ENCODE data around the gene JAKMIP1. TPM values are rescaled to one million over a fixed set of nuclear protein-coding genes. Genes with fewer than 3 reads are reported as not detected.

JAKMIP1 gene
- total and polyA plus RNA-seq, 2 of the 13 experiments (the other 11 are each of a cell fraction or from before 2014, with no cell fraction given): not detected

DNA sequence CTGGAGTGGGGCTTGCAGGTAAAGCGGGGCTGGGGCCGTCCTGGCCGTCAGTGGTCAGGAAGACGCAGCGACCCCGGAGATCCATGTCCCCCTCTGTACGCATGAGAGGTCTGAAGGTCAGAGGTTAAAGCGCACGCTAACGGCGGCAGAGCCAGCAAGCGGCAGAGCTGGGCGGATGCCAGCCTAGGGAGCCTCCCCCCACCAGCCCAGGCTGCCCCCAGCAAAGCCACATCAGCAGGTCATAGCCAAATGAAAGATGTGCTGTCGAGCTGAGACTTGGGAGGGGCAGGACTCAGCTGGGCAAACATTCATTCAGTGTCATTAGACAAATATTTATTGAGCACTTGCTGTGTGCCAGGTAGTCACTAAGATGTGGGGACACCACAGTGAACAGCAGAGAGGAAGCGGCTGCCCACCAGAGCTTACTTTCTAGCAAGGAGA, 593 bp upstream of the JAKMIP1 start:
- FAIRE-seq (no peak), ATAC-seq (peak; percentile 23), DNase-seq (ENCODE audit: low spot score) (peak; percentile 34)
- Histone ChIP-seq H4K20me1 (ENCODE audit: insufficient read depth, low read length) (no peaks in the 10 kb centered on the region), H3K9me3 (ENCODE audit: low read length) (peaks cover 5% of the 10 kb centered on the region; the same call in 1 of the 2 replicates), H3K9ac (ENCODE audit: insufficient read depth, low read depth, low read length) (no peak overlapping the region), H3K36me3 (replicated peaks in 1 of 2; ENCODE audit: control insufficient read depth in 1 of 2, insufficient read depth in 2 of 2, low read length in 2 of 2) (no peaks in the 10 kb centered on the region), H3K27ac (ENCODE audit: extremely low read length, insufficient read depth, low read length) (no peak overlapping the region), H3K4me2 (ENCODE audit: low read depth, low read length) (peak overlapping the region; percentile 63), H3K79me2 (ENCODE audit: insufficient read depth, low read length) (no peaks in the 10 kb centered on the region), H3K4me3 (replicated peaks in 1 of 3; ENCODE audit: insufficient read depth in 1 of 3, low read depth in 2 of 3, low read length in 3 of 3) (peak overlapping the region in 2 of 3 experiments; percentile 34 to 59; a peak in 4 of 6 replicates), H3K27me3 (ENCODE audit: control insufficient read depth in 1 of 2, insufficient read depth in 2 of 2, low read length in 2 of 2) (peaks cover 7 to 41% of the 10 kb centered on the region in 2 experiments), H3K4me1 (ENCODE audit: insufficient read depth, low read length) (0 out of 2 replicates have a peak, but pooled peaks cover 7% of the 10 kb centered on the region), H2AFZ (ENCODE audit: low read length) (no peak overlapping the region)
- CTCF ChIA-PET (ENCODE audit: low intra/inter-chr PET ratio, low total read pairs): no interaction called here
- TF ChIP-seq, protein P1, sequence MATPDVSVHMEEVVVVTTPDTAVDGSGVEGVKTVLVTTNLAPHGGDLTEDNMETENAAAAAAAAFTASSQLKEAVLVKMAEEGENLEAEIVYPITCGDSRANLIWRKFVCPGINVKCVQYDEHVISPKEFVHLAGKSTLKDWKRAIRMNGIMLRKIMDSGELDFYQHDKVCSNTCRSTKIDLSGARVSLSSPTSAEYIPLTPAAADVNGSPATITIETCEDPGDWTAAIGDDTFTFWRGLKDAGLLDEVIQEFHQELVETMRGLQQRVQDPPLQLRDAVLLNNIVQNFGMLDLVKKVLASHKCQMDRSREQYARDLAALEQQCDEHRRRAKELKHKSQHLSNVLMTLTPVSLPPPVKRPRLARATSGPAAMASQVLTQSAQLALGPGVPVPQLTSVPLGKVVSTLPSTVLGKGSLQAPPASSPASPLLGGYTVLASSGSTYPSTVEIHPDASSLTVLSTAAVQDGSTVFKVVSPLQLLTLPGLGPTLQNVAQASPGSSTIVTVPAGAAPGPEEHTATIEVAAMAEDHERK (CRISPR knock-in tag; IDR thresholded peaks at IDR 0.05; ENCODE audit: low read depth): no peak
- TF ChIP-seq FOSL2 (CRISPR knock-in tag; IDR thresholded peaks at IDR 0.05) (0 out of 2 replicates have a peak, but pooled peaks have one; percentile 13), SUZ12 (IDR thresholded peaks at IDR 0.05; ENCODE audit: low read depth, low read length) (no peak), NR2F2 (IDR thresholded peaks at IDR 0.05; ENCODE audit: borderline replicate concordance, low read depth) (no peak), SP5 (CRISPR knock-in tag; IDR thresholded peaks at IDR 0.05; ENCODE audit: borderline replicate concordance, low read depth) (peak; percentile 53; the same call in 1 of the 2 replicates), PHF20 (CRISPR knock-in tag; IDR thresholded peaks at IDR 0.05) (no peak), ZZZ3 (CRISPR knock-in tag; IDR thresholded peaks at IDR 0.05; ENCODE audit: borderline replicate concordance) (no peak), SIX1 (CRISPR knock-in tag; IDR thresholded peaks at IDR 0.05; ENCODE audit: borderline replicate concordance) (no peak), POLR2G (IDR thresholded peaks at IDR 0.05; ENCODE audit: low read depth, low read length) (no peak), RARA (CRISPR knock-in tag; IDR thresholded peaks at IDR 0.05) (no peak), CREB1 (IDR thresholded peaks at IDR 0.05) (no peak), CREB1 (CRISPR knock-in tag; IDR thresholded peaks at IDR 0.05) (no peak)
- TF ChIP-seq, protein P2, sequence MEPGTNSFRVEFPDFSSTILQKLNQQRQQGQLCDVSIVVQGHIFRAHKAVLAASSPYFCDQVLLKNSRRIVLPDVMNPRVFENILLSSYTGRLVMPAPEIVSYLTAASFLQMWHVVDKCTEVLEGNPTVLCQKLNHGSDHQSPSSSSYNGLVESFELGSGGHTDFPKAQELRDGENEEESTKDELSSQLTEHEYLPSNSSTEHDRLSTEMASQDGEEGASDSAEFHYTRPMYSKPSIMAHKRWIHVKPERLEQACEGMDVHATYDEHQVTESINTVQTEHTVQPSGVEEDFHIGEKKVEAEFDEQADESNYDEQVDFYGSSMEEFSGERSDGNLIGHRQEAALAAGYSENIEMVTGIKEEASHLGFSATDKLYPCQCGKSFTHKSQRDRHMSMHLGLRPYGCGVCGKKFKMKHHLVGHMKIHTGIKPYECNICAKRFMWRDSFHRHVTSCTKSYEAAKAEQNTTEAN (CRISPR knock-in tag; conservative IDR thresholded peaks at IDR 0.05): no peak
- TF ChIP-seq, protein P3, sequence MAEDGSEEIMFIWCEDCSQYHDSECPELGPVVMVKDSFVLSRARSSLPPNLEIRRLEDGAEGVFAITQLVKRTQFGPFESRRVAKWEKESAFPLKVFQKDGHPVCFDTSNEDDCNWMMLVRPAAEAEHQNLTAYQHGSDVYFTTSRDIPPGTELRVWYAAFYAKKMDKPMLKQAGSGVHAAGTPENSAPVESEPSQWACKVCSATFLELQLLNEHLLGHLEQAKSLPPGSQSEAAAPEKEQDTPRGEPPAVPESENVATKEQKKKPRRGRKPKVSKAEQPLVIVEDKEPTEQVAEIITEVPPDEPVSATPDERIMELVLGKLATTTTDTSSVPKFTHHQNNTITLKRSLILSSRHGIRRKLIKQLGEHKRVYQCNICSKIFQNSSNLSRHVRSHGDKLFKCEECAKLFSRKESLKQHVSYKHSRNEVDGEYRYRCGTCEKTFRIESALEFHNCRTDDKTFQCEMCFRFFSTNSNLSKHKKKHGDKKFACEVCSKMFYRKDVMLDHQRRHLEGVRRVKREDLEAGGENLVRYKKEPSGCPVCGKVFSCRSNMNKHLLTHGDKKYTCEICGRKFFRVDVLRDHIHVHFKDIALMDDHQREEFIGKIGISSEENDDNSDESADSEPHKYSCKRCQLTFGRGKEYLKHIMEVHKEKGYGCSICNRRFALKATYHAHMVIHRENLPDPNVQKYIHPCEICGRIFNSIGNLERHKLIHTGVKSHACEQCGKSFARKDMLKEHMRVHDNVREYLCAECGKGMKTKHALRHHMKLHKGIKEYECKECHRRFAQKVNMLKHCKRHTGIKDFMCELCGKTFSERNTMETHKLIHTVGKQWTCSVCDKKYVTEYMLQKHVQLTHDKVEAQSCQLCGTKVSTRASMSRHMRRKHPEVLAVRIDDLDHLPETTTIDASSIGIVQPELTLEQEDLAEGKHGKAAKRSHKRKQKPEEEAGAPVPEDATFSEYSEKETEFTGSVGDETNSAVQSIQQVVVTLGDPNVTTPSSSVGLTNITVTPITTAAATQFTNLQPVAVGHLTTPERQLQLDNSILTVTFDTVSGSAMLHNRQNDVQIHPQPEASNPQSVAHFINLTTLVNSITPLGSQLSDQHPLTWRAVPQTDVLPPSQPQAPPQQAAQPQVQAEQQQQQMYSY (CRISPR knock-in tag; IDR thresholded peaks at IDR 0.05): peak; percentile 60; the same call in 1 of the 2 replicates
- TF ChIP-seq, protein P4, sequence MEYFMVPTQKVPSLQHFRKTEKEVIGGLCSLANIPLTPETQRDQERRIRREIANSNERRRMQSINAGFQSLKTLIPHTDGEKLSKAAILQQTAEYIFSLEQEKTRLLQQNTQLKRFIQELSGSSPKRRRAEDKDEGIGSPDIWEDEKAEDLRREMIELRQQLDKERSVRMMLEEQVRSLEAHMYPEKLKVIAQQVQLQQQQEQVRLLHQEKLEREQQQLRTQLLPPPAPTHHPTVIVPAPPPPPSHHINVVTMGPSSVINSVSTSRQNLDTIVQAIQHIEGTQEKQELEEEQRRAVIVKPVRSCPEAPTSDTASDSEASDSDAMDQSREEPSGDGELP (IDR thresholded peaks at IDR 0.05; ENCODE audit: borderline replicate concordance, low read depth): peak; percentile 59; the same call in 1 of the 2 replicates
- intact Hi-C loops (cut with micrococcal nuclease; ENCODE audit: unreplicated experiment) (no loop called here), in situ Hi-C loops (cut with HindIII; ENCODE audit: extremely low pct_ligation_motif_present, low pct_unique_long_range_greater_than_20kb) (no loop called here)
- BruUV-seq (replicated peaks): no TSS peak
- POLR2A ChIA-PET: no interaction called here
- 8% methylated on average over 2 of the region's 15 CpGs for WGBS (ENCODE audit: low lambda C conversion rate)
